Glutamatergic neuron (in vitro differentiated cells): ENCODE data around the gene ANTXR2. TPM values are rescaled to one million over a fixed set of nuclear protein-coding genes. Genes with fewer than 3 reads are reported as not detected.

ENCODE experiments used
- DNase-seq: peaks from one replicate; pipeline ENCODE4 v3.0.0; 2022
- H3K27ac Mint-ChIP-seq: one replicate; pipeline ENCODE4 v1.8.0; 2020; ENCODE audit warnings: mild to moderate bottlenecking, mixed read lengths, inconsistent platforms; ENCODE audit not compliant: unreplicated experiment
- H3K27me3 Mint-ChIP-seq: one replicate; pipeline ENCODE4 v1.8.0; 2020; ENCODE audit warnings: mild to moderate bottlenecking, moderate library complexity, mixed read lengths, inconsistent platforms; ENCODE audit not compliant: unreplicated experiment
- H3K36me3 Mint-ChIP-seq: one replicate; pipeline ENCODE4 v1.8.0; 2020; ENCODE audit warnings: mild to moderate bottlenecking, mixed read lengths, inconsistent platforms; ENCODE audit not compliant: unreplicated experiment
- H3K4me1 Mint-ChIP-seq: one replicate; pipeline ENCODE4 v1.8.0; 2020; ENCODE audit warnings: mild to moderate bottlenecking, low read depth, mixed read lengths, inconsistent platforms; ENCODE audit not compliant: unreplicated experiment
- H3K4me3 Mint-ChIP-seq: one replicate; pipeline ENCODE4 v1.8.0; 2020; ENCODE audit warnings: mild to moderate bottlenecking, mixed read lengths, inconsistent platforms; ENCODE audit not compliant: unreplicated experiment
- H3K9me3 Mint-ChIP-seq: one replicate; pipeline ENCODE4 v1.8.0; 2020; ENCODE audit warnings: mild to moderate bottlenecking, moderate library complexity, mixed read lengths, inconsistent platforms; ENCODE audit not compliant: unreplicated experiment
- total RNA-seq: library from RNA; stranded (reverse); fragmentation: NEBNext Ultra II Directional; extraction: Animal tissue kit (Norgen Biotek cat#: 25700); gene quantifications from one replicate; pipeline ENCODE4 v1.2.1, GENCODE V29; 2021; ENCODE audit not compliant: unreplicated experiment
- TF ChIP-seq, protein P1 (sequence below): fragments of 200-600 bp; sonication (generic); IDR thresholded peaks from one replicate; pipeline ENCODE4 v1.5.0; 2021; ENCODE audit not compliant: partially characterized antibody, unreplicated experiment

The ANTXR2 gene
- total RNA-seq, 1 donor from 2014 or later = 47.8 TPM

GRCh38 chr4:80012291-80012690 lies 60.7 kb downstream of the ANTXR2 start:
- Mint-ChIP-seq H3K9me3 (no peaks in the 10 kb centered on the region), H3K27me3 (no peaks in the 10 kb centered on the region), H3K36me3 (no peaks in the 10 kb centered on the region), H3K4me1 (no peaks in the 10 kb centered on the region), H3K4me3 (no peak overlapping the region), H3K27ac (no peak overlapping the region)
- no peak for DNase-seq
- TF ChIP-seq, protein P1, sequence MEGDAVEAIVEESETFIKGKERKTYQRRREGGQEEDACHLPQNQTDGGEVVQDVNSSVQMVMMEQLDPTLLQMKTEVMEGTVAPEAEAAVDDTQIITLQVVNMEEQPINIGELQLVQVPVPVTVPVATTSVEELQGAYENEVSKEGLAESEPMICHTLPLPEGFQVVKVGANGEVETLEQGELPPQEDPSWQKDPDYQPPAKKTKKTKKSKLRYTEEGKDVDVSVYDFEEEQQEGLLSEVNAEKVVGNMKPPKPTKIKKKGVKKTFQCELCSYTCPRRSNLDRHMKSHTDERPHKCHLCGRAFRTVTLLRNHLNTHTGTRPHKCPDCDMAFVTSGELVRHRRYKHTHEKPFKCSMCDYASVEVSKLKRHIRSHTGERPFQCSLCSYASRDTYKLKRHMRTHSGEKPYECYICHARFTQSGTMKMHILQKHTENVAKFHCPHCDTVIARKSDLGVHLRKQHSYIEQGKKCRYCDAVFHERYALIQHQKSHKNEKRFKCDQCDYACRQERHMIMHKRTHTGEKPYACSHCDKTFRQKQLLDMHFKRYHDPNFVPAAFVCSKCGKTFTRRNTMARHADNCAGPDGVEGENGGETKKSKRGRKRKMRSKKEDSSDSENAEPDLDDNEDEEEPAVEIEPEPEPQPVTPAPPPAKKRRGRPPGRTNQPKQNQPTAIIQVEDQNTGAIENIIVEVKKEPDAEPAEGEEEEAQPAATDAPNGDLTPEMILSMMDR = no peak

- Mint-ChIP-seq H3K27me3 (no peaks in the 10 kb centered on the region), H3K9me3 (no peaks in the 10 kb centered on the region), H3K4me3 (no peak overlapping the region), H3K4me1 (no peaks in the 10 kb centered on the region), H3K36me3 (no peaks in the 10 kb centered on the region), H3K27ac (no peak overlapping the region)
- TF ChIP-seq, protein P1 = no peak
- DNase-seq = no peak
Measured at GRCh38 chr4:80011636-80012236, 61.3 kb downstream of the ANTXR2 start.

DNA sequence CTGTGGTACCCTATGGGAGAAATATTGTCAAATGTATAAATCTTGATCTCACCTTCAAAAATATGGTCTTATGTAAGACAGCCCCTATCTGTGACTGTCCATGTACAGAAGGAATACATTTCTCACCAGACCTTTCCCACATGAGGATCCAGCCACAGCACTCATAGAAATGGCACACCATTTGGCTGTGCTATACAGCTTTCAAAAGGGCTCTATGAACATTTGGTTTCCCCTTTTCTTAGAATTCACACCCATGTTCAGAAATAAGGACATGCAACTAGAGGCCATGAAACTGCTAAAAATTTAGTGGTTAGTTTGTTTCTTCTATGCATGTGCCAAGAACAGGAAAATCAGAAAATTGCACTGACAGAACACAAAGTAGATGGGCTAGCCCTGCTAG lies 62.7 kb downstream of the ANTXR2 start:
- TF ChIP-seq, protein P1 = no peak
- peaks cover 2% of the 10 kb centered on the region for H3K36me3 Mint-ChIP-seq
- H3K9me3 Mint-ChIP-seq = no peaks in the 10 kb centered on the region
- H3K27me3 Mint-ChIP-seq = no peaks in the 10 kb centered on the region
- H3K27ac Mint-ChIP-seq = no peak overlapping the region
- no peak for DNase-seq
- H3K4me3 Mint-ChIP-seq = no peak overlapping the region
- H3K4me1 Mint-ChIP-seq = no peaks in the 10 kb centered on the region

DNA sequence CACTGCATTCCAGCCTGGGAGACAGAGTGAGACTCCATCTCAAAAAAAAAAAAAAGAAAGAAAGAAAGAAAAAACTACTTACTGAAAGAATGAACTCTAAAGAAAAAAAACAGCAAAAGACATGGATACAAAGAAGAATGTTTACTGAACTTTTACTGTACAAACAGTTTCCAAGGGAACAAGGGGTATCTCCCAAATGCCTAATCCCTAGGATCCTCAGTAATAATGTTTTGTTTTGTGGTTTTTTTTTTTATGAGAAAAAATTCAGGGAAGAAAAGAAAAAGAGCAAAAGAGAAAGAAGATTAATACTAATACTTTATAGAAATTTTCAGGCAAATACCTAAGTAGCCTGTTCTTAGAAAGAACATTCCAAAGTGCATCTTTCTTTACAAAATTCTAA lies 63.2 kb downstream of the ANTXR2 start:
- H3K9me3 Mint-ChIP-seq = no peaks in the 10 kb centered on the region
- H3K4me1 Mint-ChIP-seq = no peaks in the 10 kb centered on the region
- no peak overlapping the region for H3K4me3 Mint-ChIP-seq
- TF ChIP-seq, protein P1 = no peak
- peaks cover 6% of the 10 kb centered on the region for H3K36me3 Mint-ChIP-seq
- H3K27me3 Mint-ChIP-seq = no peaks in the 10 kb centered on the region
- no peak overlapping the region for H3K27ac Mint-ChIP-seq
- no peak for DNase-seq

DNA sequence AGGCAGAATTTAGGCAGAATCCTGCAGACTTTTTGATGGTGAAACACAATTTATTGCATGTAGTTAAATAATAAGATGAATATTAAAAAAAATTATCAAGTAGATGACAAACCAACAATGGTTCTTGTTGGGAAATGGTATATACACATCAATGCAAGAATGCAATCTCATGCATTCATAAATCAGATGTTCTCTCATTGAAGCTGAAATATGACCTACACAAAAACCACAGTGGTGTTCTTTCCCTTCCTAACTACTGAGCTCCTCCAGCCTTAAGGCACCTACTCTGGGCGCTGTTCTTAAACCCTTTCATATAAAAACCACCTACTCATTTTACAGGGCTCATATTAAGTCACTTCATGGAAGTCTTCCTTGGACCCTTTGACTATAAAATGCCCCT lies 64.1 kb downstream of the ANTXR2 start:
- H3K9me3 Mint-ChIP-seq = peaks cover 2% of the 10 kb centered on the region
- no peaks in the 10 kb centered on the region for H3K27me3 Mint-ChIP-seq
- H3K36me3 Mint-ChIP-seq = peaks cover 13% of the 10 kb centered on the region
- no peaks in the 10 kb centered on the region for H3K4me1 Mint-ChIP-seq
- TF ChIP-seq, protein P1 = no peak
- no peak overlapping the region for H3K4me3 Mint-ChIP-seq
- H3K27ac Mint-ChIP-seq = no peak overlapping the region
- no peak for DNase-seq
